SKM-1 treated with dmso at 0.1 percent for 144 hours (cell line): ENCODE data around the gene BEND7.
"Not testable (repeated sequence)": the region's sequence is repeated elsewhere in the genome, so short reads cannot be mapped to it uniquely, and the experiment has no call there.

Source experiments
- DNase-seq: peaks from one replicate; lab custom pipeline; 2025; ENCODE audit not compliant: unreplicated experiment; lab: John Stamatoyannopoulos, UW

The BEND7 gene

DNA sequence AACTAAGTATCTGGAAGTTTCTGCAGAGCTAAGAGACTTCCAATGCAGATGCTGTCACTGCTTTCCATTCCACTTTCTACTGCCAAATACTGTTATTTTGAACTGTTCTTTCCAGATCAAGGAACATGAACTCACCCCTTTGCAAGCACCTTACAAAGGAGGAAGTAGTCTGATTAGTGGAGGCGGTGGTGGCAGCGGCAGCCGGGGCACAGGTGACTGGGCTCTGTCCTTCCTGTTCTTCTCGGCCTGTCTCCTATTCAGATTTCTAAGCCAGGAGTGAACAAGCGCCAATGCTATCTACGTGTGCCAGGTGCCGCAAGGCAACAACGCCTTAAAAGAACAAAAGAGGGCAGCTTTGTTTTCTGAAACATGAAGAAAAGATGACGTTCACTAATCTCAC is 44.9 kb downstream of the BEND7 start:
- DNase-seq = no peak

DNA sequence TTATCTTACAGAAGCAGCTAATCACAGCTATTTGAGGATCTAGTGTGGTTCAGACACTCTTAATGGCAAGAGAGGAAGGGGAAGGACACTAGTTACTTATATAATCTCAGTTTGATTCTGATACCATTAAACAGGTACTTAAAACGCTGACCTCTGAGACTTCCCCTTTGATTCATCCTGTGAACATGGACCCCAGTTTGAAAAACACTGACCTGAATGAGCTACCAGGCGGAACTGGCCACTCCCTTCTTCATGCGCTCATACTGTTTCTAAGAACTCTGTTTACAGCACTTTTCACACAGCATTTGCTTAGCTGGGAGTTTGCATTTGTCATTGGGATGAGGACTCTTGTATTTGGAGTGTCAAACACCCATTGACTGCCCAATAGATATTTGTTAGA is 45.7 kb downstream of the BEND7 start:
- DNase-seq = no peak

DNA sequence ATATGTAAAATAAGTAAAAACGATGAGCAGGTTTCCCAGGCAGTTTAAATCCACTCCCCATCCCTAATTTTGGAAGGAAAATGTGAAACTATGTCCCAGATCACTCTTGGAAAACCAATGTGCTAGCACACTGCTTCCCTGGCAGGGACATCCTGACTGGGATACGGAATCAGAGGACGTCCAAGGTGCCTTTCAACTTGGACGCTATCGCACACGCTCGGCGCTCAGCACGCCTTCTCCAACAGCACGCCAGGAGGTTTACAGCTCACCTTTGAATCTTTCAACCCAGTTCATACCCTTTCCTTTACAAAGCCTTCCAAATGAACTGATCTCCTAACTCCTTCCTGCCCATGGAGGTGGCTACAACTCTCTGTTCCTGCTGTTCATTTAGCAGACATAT is 47.1 kb downstream of the BEND7 start:
- no peak for DNase-seq

DNA sequence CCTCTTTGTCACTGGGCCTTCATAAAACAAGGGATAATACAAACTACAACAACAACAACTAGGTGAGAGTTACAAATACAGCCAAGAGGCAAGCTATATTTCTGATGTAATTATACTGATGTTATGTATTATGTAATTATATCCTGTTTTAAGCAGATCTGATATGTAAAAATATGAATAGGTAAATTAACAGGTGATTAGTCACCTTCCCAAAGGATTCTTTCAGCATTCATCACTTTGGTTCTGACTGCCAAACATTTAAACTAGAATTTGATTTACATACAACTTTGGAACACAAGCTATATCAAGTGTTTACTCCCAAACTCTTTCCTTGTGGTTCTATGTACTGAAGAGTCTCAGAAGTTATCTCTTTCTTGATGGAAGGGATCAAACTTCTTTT is 53.7 kb downstream of the BEND7 start:
- no peak for DNase-seq

DNA sequence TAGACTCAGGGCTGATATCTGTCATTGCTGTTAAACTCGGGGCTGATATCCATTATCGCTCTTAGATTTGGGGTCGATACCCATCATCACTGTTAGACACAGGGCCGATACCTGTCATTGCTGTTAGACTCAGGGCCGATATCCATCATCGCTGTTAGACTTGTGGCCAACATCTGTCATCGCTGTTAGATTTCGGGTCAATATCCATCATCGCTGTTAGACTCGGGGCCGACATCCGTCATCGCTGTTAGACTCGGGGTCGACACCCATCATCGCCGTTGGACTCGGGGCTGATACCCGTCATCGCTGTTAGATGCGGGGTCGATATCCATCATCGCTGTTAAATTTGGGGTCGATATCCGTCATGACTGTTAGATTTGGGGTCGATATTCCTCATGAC is 54.8 kb downstream of the BEND7 start:
- no peak for DNase-seq

DNA sequence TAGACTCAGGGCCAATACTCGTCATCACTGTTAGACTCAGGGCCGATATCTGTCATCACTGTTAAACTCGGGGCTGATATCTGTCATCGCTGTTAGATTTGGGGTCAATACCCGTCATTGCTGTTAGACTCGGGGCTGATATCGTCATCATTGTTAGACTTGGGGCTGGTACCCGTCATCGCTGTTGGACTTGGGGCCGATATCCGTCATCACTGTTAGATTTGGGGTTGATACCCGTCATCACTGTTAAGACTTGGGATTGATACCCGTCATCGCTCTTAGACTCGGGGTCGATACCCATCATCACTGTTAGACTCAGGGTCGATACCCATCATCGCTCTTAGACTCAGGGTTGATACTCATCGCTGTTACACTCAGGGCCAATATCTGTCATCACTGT is 56.5 kb downstream of the BEND7 start:
- DNase-seq = no peak

DNA sequence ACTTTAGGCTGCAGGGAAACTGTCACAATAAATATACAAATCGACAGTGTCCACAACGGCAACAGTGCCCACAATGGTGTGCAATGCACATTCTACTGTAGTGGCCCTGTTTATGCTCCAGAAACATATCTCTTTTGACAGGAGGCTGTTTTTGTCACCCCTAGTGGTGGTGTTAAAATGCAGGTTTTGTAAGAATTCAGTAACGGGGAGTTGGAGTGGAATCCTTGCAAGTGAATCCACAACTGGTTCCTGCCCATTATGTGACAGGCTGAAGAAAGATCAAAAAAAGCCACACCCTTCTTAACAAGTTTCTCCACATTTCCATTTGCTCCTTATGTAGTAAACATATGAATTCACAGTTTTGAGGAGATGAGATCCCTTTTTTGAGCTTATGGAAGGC is 58.5 kb downstream of the BEND7 start:
- no peak for DNase-seq

DNA sequence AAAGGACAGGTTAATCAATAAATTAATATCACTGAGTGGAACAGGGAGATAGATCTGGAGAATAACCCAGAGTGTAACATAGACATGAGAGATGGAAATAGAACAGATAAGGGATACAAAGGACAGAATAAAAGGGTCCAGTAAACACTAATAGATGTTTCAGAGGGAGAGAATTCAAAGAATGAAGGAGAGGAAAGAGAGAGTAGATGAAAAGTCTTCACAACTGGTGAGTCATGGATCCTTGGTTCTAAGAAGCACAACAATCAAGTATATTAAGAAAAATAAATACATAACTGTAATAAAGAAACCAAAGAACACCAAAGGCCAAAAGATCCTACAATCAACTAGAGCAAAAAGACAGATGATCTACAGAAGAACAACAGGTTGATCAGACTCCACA is 66.3 kb downstream of the BEND7 start:
- no peak for DNase-seq

DNA sequence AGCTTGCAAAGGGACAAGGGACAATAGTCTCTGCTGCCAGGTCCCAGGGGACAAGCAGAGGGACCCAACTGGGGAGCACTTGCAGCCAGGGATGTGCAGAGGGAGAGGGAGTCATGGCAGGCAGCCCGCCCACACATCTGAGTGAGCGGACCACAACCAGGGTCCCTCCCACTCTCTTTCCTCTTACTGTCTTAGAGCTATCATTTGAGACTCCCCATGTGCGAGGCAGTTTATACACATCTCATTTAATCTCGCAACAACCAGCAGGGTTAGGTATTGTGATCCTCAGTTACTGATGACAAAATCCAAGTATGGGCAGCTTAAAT is 70.2 kb downstream of the BEND7 start:
- DNase-seq = no peak

DNA sequence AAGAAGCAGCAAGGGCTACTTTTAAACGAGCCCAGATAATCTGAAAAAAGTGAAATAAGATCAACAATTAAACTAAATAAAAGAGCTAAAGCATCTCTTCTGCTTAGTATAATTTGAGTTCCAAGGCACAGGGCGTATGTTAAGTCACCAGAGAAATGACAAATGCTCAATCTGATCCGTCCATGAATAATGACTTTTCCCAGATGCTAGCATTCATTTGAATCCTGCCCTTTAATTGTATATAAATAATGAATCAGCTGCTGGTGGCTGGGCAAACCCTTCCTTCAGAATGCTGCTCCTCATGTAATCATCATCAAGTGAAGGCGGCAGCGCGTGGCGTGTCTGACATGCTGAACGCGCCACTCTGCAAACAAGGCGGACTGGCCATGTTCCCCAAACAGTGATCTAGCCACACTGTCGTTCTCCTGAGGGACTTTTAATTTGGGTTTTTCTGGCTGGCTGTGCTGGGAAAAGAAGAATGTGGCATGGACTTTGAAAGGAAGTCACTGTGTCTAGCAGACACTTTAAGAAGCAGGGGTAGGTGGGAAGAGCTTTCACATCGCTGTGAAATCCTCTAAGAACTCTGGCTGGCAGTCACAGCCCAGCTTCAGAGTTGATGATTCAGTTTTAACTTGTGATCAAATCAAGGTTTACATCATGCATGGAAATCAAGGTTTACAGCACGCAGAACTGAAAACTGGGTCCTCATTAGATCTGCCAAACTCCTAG is 70.7 kb downstream of the BEND7 start:
- no peak for DNase-seq

DNA sequence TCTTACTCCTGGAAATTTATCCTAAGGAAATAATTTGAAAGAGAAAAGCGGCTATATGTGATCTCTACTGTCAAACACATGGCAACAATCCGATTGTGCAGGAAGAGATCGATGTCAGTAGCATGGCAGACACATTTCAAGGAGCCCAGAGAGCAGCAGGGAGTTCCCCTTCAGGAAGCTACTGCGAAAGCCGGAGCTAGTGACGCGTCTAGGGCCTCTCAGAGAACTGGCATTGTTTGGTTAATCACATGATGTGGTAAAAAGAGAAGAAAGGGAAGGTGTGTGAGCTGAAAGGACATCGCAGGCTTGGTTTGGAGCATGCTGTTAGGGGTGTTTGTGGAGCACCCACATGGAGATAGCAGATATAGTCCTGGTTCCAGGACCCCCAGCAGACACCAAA is 74.9 kb downstream of the BEND7 start:
- no peak for DNase-seq

DNA sequence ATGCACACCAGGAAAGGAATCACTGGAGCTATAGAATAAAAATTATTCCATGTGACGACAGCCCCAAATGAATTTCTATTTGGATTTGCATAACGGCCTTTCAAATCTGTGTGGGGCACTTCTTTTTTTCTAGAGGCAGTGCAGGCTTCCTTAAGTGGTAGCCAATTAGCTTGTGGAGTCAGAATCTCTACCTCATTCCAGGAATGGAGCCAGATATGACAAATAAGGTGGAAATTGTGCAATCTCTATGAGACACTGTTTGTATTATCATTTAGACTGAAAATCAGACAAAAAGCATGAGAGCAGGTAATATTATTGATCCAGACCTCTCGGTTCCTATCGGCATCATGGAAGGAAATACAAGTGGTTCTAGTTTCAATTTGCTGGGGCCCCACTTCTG is 78.7 kb downstream of the BEND7 start:
- no peak for DNase-seq

DNA sequence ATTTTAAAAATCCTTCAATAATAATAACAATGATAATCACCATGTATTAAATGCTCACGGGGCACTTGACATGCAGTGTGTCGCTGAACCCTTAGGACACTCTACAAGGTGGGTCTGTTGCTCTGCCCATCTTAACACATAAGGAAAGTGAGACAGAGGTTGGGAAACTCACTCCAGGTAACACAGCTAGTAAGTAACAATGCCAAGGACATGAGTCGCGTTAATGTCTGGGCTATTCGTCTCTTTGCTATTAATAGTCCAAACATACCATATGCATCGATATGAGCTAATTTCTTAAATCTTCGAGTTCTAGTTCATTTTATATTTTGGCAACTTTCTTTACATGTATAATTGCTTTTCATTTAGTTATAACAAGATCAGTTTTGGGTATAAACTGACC is 79.5 kb downstream of the BEND7 start:
- no peak for DNase-seq

DNA sequence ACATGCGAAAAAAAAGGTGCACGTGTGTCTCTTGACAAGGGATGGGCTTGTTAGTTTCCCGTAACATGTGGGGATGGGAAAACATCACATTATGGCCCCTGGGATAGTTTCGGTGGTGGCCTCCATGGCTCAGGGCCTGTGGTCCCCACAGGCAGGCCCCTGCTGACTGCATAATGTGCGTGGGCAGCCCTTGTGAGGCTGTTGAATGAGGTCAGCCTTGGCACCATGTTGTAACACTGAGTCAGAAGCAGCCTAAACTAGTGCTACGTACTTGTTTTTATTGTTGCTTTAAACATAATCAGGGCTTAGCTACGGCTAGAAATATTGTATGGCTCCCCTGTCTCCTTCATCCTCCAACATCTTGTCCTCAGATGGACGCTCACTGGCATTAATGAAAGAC is 80.6 kb downstream of the BEND7 start:
- no peak for DNase-seq

DNA sequence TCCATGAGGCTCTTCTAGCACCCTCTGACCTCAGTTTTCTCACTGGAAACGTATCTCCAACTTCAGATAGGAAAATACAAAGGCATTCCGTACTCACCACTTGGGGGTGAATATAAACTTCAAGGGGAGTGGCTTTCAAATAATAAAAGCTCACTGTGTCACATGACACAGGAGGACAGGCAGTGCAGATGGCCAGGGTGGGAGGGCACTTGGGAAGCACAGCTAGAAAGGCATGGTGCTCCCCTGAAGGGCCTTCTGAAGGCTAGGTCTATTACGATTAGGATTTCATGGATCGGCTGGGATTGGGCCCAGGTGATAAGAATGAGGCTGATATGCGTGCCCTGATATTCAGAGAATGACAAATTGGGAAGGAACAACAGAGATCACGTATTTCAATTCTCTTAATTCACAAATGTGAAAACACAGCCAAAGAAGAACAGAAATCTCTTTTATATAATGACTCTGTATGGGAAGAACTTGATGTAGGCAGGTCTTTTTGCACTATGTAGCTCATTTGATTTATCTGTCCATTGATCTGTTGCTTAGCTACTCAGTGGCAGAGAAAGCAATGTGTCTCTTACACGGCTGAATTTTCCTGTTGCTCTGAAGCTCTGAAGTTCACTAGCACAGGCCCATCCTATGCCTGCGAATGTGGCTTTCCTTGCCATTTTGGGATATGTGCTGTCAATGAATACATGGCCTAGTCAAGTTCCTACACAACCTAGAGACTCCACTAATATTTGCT is 83.0 kb downstream of the BEND7 start:
- DNase-seq = no peak

DNA sequence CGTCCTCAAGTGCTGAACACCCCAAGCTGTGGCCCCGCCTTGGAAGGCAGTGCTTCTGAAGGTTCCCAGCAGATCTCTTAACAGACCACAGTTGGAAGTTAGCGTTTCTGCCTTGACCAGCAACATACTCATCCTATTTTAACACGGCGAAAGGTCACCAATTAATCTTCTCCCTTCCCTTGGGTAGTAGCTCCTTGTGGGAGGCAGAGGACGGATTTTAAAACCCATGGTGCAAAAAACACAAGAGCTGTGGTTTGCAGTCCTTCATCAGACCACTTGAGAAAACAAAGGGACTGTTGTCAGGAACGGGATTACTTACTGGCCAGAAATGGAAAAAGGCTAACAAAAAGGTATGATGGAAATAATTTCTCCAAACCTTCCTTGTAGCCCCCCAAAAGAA is 87.3 kb downstream of the BEND7 start:
- DNase-seq = no peak

DNA sequence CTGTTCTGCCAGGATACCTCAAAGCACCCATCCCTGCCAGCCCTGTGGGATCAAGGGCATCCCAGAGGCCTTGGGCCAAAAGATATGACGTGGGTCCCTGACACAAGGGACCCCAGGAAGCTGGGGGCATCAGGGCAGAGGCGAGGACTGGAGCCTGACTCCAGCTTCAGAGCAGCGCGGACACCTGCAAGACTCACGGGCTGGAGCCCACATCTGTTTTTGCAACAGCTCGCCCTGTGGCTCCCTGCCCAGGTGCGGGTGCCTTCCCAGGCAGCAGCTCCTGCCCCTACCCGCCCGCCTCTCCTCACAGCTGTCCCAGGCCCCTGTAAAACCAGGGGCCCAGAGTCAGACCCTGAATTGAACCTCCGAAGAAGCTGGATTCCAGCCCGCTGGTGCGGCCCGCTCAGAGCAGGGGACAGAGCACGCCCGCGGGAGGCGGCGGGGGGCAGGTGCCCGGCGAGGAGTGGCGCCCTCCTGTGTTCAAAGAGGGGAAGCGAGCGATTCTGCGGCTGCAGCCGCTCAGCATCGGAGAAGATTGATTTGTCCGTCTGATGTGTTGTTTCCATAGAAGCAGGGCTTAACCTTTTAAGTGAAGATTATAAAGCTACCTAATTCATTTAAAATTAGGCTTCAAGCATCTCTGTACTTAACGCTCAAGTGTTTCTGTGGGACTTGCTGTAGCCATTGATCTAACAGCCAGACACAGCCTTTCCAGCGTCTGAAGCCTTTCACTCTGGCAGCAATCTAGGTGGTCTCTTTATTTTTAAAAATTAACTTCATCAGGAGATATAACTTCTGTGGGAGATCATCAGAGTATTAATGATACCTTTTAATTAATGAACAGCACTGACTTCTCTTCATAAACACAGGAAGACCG is 88.4 kb downstream of the BEND7 start:
- peak; percentile 21 for DNase-seq

DNA sequence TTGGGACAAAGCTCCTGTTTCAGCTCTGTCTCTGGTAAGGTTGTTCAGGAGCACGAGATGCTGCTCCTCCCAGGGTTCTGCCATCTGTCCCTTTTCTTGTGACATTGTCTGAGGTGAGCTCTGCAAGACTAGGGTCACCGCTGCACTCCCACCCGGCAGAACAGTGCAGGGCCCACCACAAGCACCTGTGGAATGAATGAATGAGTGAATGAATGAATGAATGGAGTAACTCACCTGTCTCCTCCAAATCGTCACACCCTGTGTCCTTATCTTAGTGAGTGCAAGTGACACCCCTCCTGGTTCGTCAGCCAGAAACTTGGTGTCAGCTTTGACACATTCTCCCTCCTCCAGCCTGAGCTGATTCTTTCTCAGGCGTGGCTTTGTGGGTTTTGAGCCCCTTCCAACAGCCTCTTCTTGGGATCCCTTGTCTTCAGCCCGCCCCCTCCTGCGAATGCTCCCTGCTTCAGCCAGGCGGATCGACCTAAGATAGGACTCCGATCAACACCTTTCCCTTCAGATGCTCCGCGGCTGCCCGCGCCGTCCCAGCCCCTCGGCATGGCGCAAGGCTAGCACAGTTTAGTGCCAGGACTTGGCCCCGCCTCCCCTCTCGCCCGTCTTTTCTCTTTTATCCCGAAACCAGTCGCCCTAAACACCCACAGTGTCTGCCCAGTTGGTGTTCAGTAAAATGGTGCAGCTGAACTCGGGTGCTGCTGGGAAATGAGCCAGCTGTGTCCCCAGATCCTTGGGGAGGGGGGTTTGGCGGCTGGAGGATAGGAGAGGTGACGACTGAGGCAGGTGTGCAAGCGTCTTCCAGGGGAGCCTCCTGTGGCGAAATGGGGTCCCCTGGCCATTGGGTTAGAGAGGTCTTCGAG is 89.3 kb downstream of the BEND7 start:
- no peak for DNase-seq

DNA sequence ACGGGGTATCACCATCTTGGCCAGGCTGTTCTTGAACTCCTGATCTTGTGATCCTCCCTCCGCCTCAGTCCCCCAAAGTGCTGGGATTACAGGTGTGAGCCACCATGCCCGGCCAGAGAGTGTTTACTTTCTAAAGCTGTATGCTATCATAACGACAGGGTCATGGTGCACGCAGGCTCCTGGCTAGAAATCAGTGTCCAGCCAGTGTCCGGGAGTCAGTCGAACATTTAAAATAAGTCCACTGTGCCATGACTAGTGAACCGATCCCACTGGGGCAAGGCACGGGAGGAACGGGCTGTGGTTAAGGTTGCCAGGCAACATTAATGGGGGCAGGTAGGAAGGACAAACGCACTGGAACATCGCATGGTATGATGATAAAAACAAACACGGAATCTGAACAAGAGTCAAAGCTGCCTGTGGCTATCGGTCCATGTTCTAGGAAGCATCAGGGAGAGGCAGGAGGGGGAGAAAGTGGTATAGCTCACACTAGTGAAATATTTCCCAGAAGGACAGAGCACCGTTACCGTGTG is 91.7 kb downstream of the BEND7 start:
- DNase-seq = no peak

DNA sequence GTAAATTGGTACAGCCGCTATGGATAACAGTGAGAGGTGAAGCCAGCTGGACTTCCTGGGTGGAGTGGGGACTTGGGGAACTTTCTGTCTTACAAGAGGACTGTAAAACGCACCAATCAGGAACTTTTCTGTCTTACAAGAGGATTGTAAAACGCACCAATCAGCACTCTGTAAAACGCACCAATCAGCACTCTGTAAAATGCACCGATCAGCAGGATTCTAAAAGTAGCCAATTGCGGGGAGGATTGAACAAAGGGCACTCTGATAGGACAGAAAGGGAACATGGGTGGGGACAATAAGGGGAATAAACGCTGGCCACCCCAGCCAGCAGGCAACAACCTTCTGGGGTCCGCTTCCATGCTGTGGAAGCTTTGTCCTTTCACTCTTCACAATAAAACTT is 100.9 kb downstream of the BEND7 start:
- DNase-seq = not testable (repeated sequence)

DNA sequence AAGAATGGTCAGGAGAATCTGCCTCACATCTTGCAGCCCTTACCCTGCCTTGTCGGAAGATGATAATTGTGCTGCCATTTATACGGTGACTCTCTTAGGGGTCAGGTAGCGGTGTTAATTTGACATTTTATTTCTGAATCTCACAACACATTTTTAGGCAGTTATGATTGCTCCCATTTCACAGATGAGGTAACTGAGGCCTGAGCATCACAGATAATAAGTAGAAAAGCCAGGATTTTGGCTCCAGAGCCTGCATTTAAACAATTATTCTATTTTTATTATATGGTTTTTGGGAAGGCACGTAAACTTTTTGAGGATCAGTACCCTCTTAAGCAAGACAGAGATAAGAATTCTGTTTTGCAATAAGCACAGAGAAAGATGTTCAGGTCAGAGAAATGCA is 103.4 kb downstream of the BEND7 start:
- no peak for DNase-seq
